Measurements from ENCODE around the gene NTSR2. TPM values are rescaled to one million over a fixed set of nuclear protein-coding genes. Genes with fewer than 3 reads are reported as not detected.
"Not testable (repeated sequence)": the region's sequence is repeated elsewhere in the genome, so short reads cannot be mapped to it uniquely, and the experiment has no call there.

NTSR2 gene
- total and polyA plus RNA-seq, 7 donors: 0.04 to 0.60 TPM; not detected in 5

DNA sequence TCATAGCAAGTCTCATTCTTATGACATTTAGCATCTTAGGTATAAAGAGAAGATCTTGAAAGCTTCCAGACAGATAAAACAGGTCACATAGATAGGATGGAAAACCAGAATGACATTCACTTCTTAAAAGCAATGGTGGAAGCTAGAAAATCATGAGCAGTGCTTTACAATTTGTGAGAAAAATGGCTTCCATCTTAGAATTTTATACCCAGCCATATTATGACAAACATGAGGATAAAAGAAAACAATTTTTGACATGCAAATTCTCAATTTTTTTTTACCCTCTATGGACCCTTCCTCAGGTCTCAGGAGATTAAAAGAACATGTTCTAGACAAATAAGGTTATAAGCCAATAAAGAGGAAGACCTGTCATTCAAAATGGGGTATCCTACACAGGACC is 7.1 kb downstream of the NTSR2 start:
- no peak for TF ChIP-seq POLR2A (IDR thresholded peaks at IDR 0.05)
- no peak for TF ChIP-seq EP300 (IDR thresholded peaks at IDR 0.05)
- no peak for TF ChIP-seq POLR2AphosphoS5 (IDR thresholded peaks at IDR 0.05)
- TF ChIP-seq, protein P1, sequence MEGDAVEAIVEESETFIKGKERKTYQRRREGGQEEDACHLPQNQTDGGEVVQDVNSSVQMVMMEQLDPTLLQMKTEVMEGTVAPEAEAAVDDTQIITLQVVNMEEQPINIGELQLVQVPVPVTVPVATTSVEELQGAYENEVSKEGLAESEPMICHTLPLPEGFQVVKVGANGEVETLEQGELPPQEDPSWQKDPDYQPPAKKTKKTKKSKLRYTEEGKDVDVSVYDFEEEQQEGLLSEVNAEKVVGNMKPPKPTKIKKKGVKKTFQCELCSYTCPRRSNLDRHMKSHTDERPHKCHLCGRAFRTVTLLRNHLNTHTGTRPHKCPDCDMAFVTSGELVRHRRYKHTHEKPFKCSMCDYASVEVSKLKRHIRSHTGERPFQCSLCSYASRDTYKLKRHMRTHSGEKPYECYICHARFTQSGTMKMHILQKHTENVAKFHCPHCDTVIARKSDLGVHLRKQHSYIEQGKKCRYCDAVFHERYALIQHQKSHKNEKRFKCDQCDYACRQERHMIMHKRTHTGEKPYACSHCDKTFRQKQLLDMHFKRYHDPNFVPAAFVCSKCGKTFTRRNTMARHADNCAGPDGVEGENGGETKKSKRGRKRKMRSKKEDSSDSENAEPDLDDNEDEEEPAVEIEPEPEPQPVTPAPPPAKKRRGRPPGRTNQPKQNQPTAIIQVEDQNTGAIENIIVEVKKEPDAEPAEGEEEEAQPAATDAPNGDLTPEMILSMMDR (IDR thresholded peaks at IDR 0.05): no peak
- no peak overlapping the region for H3K4me3 ChIP-seq
- H3K27ac ChIP-seq: no peak overlapping the region
- intact Hi-C loops (cut with DNase I): no loop called here
- H3K27me3 ChIP-seq: peaks cover 0 to 4% (median 0%) of the 10 kb centered on the region in 3 donors
- H3K9me3 ChIP-seq: peaks cover 0 to 4% (median 0%) of the 10 kb centered on the region in 4 donors
- DNase-seq: no peak
- H3K36me3 ChIP-seq: no peaks in the 10 kb centered on the region
- no peaks in the 10 kb centered on the region for H3K4me1 ChIP-seq

DNA sequence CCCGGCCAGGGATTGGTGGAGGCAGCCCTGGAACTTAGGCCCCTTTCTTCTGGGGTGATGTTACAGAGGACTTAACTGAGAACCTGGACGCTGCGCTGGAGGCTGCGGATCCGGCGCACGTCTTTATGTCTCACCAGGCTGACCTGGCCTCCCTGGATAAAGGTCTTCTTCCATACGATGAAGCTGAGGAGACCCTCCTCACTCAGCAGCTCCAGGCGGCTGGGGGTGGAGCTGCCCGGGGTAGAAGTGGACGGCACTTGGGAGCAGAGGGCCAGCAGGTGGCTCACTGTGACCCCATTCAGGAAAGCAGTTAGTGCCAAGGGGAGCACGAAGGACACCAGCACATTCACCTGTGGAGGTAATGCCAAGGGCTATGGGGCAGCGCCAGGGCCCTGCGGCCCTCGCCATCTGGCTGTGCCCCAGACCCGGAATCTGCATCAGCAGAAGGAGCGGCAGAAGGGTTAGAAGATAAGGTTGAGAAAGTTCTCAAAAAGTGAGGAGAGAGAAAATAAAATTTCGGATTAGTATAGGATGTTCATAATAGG is 8.0 kb downstream of the NTSR2 start:
- Histone ChIP-seq H3K9me3 (peaks cover 0 to 4% (median 0%) of the 10 kb centered on the region in 4 donors), H3K27me3 (no peaks in the 10 kb centered on the region), H3K4me3 (no peak overlapping the region), H3K27ac (no peak overlapping the region), H3K36me3 (no peaks in the 10 kb centered on the region), H3K4me1 (no peaks in the 10 kb centered on the region)
- intact Hi-C loops (cut with DNase I): no loop called here
- TF ChIP-seq POLR2AphosphoS5 (IDR thresholded peaks at IDR 0.05): no peak
- TF ChIP-seq EP300 (IDR thresholded peaks at IDR 0.05): no peak
- no peak for TF ChIP-seq POLR2A (IDR thresholded peaks at IDR 0.05)
- TF ChIP-seq, protein P1 (IDR thresholded peaks at IDR 0.05): no peak
- 91 to 92% methylated on average over 18 of the region's 18 CpGs for WGBS, 2 donors
- peak; percentile 34 for DNase-seq

DNA sequence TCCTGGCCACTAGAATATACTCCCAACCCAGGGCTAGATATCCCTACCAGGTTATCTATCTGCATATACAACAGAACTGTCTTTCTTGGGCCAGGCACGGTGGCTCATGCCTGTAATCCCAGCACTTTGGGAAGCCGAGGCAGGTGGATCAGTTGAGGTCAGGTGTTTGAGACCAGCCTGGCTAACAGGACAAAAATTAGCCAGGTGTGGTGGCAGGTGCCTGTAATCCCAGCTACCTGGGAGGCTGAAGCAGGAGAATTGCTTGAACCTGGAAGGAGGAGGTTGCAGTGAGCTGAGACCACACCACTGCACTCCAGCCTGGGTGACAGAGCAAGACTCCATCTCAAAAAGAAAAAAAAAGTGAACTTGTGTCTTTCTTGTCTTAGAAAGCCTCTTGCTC is 9.6 kb downstream of the NTSR2 start:
- H3K27ac ChIP-seq; H3K36me3 ChIP-seq; H3K4me1 ChIP-seq; intact Hi-C loops (cut with DNase I); H3K9me3 ChIP-seq; H3K27me3 ChIP-seq; H3K4me3 ChIP-seq: not testable (repeated sequence)
- peak; percentile 20 for DNase-seq
- WGBS, 2 donors: 90 to 94% methylated on average over 2 of the region's 2 CpGs

DNA sequence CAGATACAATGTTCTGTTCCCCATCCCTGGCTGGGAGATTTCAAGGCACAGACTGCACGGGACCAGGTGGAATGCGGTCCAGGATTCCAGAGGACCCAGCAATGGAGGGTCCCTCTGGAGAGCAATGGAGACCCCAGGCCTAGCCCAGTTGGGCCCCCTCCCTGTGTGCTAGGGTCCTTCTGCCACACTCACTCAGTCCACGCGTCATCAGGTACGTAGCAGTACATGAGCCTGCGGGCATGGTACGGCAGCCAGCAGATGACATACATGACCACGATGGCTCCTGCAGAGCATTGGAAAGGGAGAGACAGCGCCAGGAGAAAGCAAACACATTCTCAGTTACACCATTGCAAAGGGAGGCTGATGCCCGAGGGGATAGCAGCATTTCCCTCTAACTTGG is 10.1 kb downstream of the NTSR2 start:
- peak; percentile 21 for DNase-seq
- Histone ChIP-seq H3K4me3 (no peak overlapping the region), H3K36me3 (no peaks in the 10 kb centered on the region), H3K4me1 (peaks cover 0 to 9% (median 0%) of the 10 kb centered on the region in 4 donors), H3K27me3 (no peaks in the 10 kb centered on the region), H3K9me3 (peaks cover 0 to 4% (median 0%) of the 10 kb centered on the region in 4 donors), H3K27ac (no peak overlapping the region)
- WGBS, 2 donors: 94 to 96% methylated on average over 10 of the region's 10 CpGs
- intact Hi-C loops (cut with DNase I): loop anchor here (10.0 kb wide), 1 partner anchor 1605 kb away; no protein-coding TSS in a partner anchor
- TF ChIP-seq POLR2AphosphoS5 (IDR thresholded peaks at IDR 0.05): no peak
- no peak for TF ChIP-seq EP300 (IDR thresholded peaks at IDR 0.05)
- TF ChIP-seq POLR2A (IDR thresholded peaks at IDR 0.05): no peak
- TF ChIP-seq, protein P1 (IDR thresholded peaks at IDR 0.05): no peak

DNA sequence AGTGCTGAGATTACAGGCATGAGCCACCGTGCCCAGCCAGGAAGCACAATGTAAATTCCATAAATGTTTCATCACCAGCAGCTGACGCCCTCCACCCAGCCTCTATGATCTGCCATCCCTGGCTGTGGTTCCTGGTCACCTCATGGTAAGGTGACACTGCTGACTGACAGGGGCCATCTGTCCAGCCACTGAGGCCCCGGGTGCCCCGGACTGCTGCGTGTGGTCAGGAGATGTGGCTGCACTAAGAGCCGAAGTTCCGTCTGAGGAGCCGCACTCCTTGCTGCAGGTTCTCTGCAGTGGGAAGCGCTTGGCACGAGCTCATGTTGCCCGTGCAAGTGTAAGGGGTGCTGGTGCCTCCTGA is 10.9 kb downstream of the NTSR2 start:
- no peak overlapping the region for H3K27ac ChIP-seq
- H3K4me1 ChIP-seq: peaks cover 0 to 9% (median 0%) of the 10 kb centered on the region in 4 donors
- H3K27me3 ChIP-seq: no peaks in the 10 kb centered on the region
- WGBS, 2 donors: 84 to 86% methylated on average over 11 of the region's 11 CpGs
- peak; percentile 29 for DNase-seq
- intact Hi-C loops (cut with DNase I): loop anchor here (10.0 kb wide), 1 partner anchor 1606 kb away; no protein-coding TSS in a partner anchor
- H3K36me3 ChIP-seq: no peaks in the 10 kb centered on the region
- no peak overlapping the region for H3K4me3 ChIP-seq
- peaks cover 0 to 4% (median 0%) of the 10 kb centered on the region in 4 donors for H3K9me3 ChIP-seq
- no peak for TF ChIP-seq EP300 (IDR thresholded peaks at IDR 0.05)
- TF ChIP-seq, protein P1 (IDR thresholded peaks at IDR 0.05): no peak
- TF ChIP-seq POLR2A (IDR thresholded peaks at IDR 0.05): no peak
- no peak for TF ChIP-seq POLR2AphosphoS5 (IDR thresholded peaks at IDR 0.05)
